HEK293 (cell line): ENCODE data around the gene DAW1.

ENCODE experiments used
- CTCF ChIA-PET: fragments of 350-600 bp; formaldehyde crosslinking; extraction: SDS; loops from one replicate; lab custom pipeline; 2021; ENCODE audit warnings: antibody characterized with exemption; lab: Yijun Ruan, JAX
- POLR2A ChIA-PET: fragments of 300-600 bp; formaldehyde crosslinking; extraction: SDS; loops from one replicate; lab custom pipeline; 2020; ENCODE audit warnings: antibody characterized with exemption, inconsistent platforms; lab: Yijun Ruan, JAX
- H3K27ac ChIP-seq: fragments of 200-500 bp; sonication (Bioruptor generic); 2 replicates; pipeline ENCODE4 v1.5.1; 2014; ENCODE audit warnings: low read depth, low read length, control low read depth, inconsistent platforms; ENCODE audit errors: extremely low read depth
- H3K36me3 ChIP-seq, 2 experiments: fragments of 200-500 bp in 1 of 2; sonication (Bioruptor generic) in 1 of 2; 1 replicate in 1 of 2; 2 replicates in 1 of 2; pipeline ENCODE4 v1.5.1; 2014 to 2017; ENCODE audit warnings: inconsistent platforms in 2 of 2, low read length in 2 of 2; ENCODE audit not compliant: control insufficient read depth in 2 of 2, insufficient read depth in 1 of 2
- H3K4me1 ChIP-seq: fragments of 200-500 bp; sonication (Bioruptor generic); 2 replicates; pipeline ENCODE4 v1.5.1; 2014; ENCODE audit warnings: mild to moderate bottlenecking, low read length, inconsistent platforms; ENCODE audit not compliant: control insufficient read depth, insufficient read depth
- H3K4me3 ChIP-seq: 2 replicates; pipeline ENCODE4 v1.5.1; 2011; ENCODE audit warnings: low read depth, mild to moderate bottlenecking, control low read depth, low read length, moderate library complexity
- H3K9me3 ChIP-seq: fragments of 200-500 bp; sonication (Bioruptor generic); 2 replicates; pipeline ENCODE4 v1.5.1; 2014; ENCODE audit warnings: low read depth, low read length, inconsistent platforms; ENCODE audit not compliant: control insufficient read depth, insufficient read depth
- GLI2 ChIP-seq: fragments of 450-650 bp; formaldehyde crosslinking; IDR thresholded peaks from 2 replicates; pipeline ENCODE4; 2017; ENCODE audit warnings: missing biosample characterization, missing genetic modification characterization, low read depth, borderline replicate concordance
- GLIS1 ChIP-seq: fragments of 450-650 bp; formaldehyde crosslinking; IDR thresholded peaks from 2 replicates; pipeline ENCODE4 v1.5.1; 2016; ENCODE audit warnings: missing biosample characterization, missing genetic modification characterization
- GLIS2 ChIP-seq: fragments of 450-650 bp; formaldehyde crosslinking; IDR thresholded peaks from 2 replicates; pipeline ENCODE4 v1.5.1; 2016; ENCODE audit warnings: missing biosample characterization, missing genetic modification characterization
- IKZF3 ChIP-seq: fragments of 450-650 bp; IDR thresholded peaks from 2 replicates; pipeline ENCODE4 v1.5.0; 2018; ENCODE audit warnings: missing biosample characterization, mild to moderate bottlenecking, missing genetic modification characterization, moderate library complexity
- MYNN ChIP-seq: fragments of 450-650 bp; formaldehyde crosslinking; IDR thresholded peaks from 2 replicates; pipeline ENCODE4 v1.5.1; 2016; ENCODE audit warnings: missing biosample characterization, missing genetic modification characterization, borderline replicate concordance
- OSR2 ChIP-seq: fragments of 450-650 bp; formaldehyde crosslinking; IDR thresholded peaks from 2 replicates; pipeline ENCODE4 v1.5.1; 2016; ENCODE audit warnings: missing biosample characterization, missing genetic modification characterization
- PATZ1 ChIP-seq: fragments of 450-650 bp; formaldehyde crosslinking; IDR thresholded peaks from 2 replicates; pipeline ENCODE4 v1.5.1; 2016; ENCODE audit warnings: missing biosample characterization, missing genetic modification characterization
- PRDM10 ChIP-seq: fragments of 450-650 bp; formaldehyde crosslinking; IDR thresholded peaks from 2 replicates; pipeline ENCODE4 v1.5.1; 2016; ENCODE audit warnings: missing biosample characterization, missing genetic modification characterization
- WT1 ChIP-seq: fragments of 450-650 bp; formaldehyde crosslinking; IDR thresholded peaks from 2 replicates; pipeline ENCODE4 v1.5.1; 2016; ENCODE audit warnings: missing biosample characterization, missing genetic modification characterization
- ZBTB1 ChIP-seq: fragments of 450-650 bp; formaldehyde crosslinking; IDR thresholded peaks from 2 replicates; pipeline ENCODE4 v1.5.1; 2016; ENCODE audit warnings: missing biosample characterization, missing genetic modification characterization
- ZNF148 ChIP-seq: fragments of 450-650 bp; formaldehyde crosslinking; IDR thresholded peaks from 2 replicates; pipeline ENCODE4 v1.5.0; 2017; ENCODE audit warnings: missing biosample characterization, missing genetic modification characterization, borderline replicate concordance
- ZNF2 ChIP-seq: fragments of 450-650 bp; formaldehyde crosslinking; IDR thresholded peaks from 2 replicates; pipeline ENCODE4 v1.5.1; 2016; ENCODE audit warnings: missing biosample characterization, missing genetic modification characterization
- ZNF23 ChIP-seq: fragments of 450-650 bp; formaldehyde crosslinking; IDR thresholded peaks from 2 replicates; pipeline ENCODE4 v1.5.1; 2016; ENCODE audit warnings: missing biosample characterization, missing genetic modification characterization, borderline replicate concordance
- ZNF280D ChIP-seq: fragments of 450-650 bp; formaldehyde crosslinking; IDR thresholded peaks from 2 replicates; pipeline ENCODE4 v1.5.1; 2016; ENCODE audit warnings: missing biosample characterization, missing genetic modification characterization
- ZNF48 ChIP-seq: fragments of 450-650 bp; formaldehyde crosslinking; IDR thresholded peaks from 2 replicates; pipeline ENCODE4 v1.5.1; 2016; ENCODE audit warnings: missing biosample characterization, missing genetic modification characterization
- ZNF510 ChIP-seq: fragments of 450-650 bp; formaldehyde crosslinking; IDR thresholded peaks from 2 replicates; pipeline ENCODE4 v1.5.1; 2018; ENCODE audit warnings: mild to moderate bottlenecking, missing genetic modification characterization, missing biosample characterization; ENCODE audit not compliant: insufficient replicate concordance
- ZNF514 ChIP-seq: fragments of 450-650 bp; formaldehyde crosslinking; IDR thresholded peaks from 2 replicates; pipeline ENCODE4 v1.5.1; 2016; ENCODE audit warnings: missing biosample characterization, missing genetic modification characterization

Gene DAW1

GRCh38 chr2:227848146-227848545, 23.3 kb upstream of the DAW1 start:
- Histone ChIP-seq H3K36me3 (no peaks in the 10 kb centered on the region), H3K4me3 (no peak overlapping the region), H3K9me3 (no peaks in the 10 kb centered on the region), H3K4me1 (no peaks in the 10 kb centered on the region; the same call in 1 of the 2 replicates), H3K27ac (no peak overlapping the region)
- CTCF ChIA-PET = no interaction called here
- POLR2A ChIA-PET = no interaction called here
- TF ChIP-seq ZNF48 (tag by site-specific recombination) = no peak
- no peak for TF ChIP-seq GLI2 (tag by site-specific recombination)
- TF ChIP-seq ZNF510 (tag by site-specific recombination) = no peak
- no peak for TF ChIP-seq ZNF280D (tag by site-specific recombination)
- TF ChIP-seq OSR2 (tag by site-specific recombination) = no peak
- no peak for TF ChIP-seq ZNF2 (tag by site-specific recombination)
- no peak for TF ChIP-seq WT1 (tag by site-specific recombination)
- TF ChIP-seq PATZ1 (tag by site-specific recombination) = no peak
- no peak for TF ChIP-seq ZNF514
- TF ChIP-seq IKZF3 (tag by site-specific recombination) = no peak
- TF ChIP-seq ZBTB1 (tag by site-specific recombination) = no peak
- no peak for TF ChIP-seq ZNF148
- TF ChIP-seq MYNN = no peak
- TF ChIP-seq GLIS2 (tag by site-specific recombination) = no peak
- no peak for TF ChIP-seq GLIS1 (tag by site-specific recombination)

- Histone ChIP-seq H3K9me3 (no peaks in the 10 kb centered on the region), H3K27ac (no peak overlapping the region), H3K4me1 (peaks cover 1% of the 10 kb centered on the region; the same call in 1 of the 2 replicates), H3K36me3 (no peaks in the 10 kb centered on the region), H3K4me3 (no peak overlapping the region)
- POLR2A ChIA-PET = no interaction called here
- no peak for TF ChIP-seq ZNF23
- TF ChIP-seq PRDM10 (tag by site-specific recombination) = peak; percentile 30; the same call in 1 of the 2 replicates
- no peak for TF ChIP-seq ZNF48 (tag by site-specific recombination)
- CTCF ChIA-PET = no interaction called here
Measured at GRCh38 chr2:227848586-227848985, 22.8 kb upstream of the DAW1 start.
